ENCODE results near the gene PRG2.

Gene PRG2

GRCh38 chr11:57432149-57432561, 41.7 kb upstream of the PRG2 start:
- no peak overlapping the region for H3K4me3 ChIP-seq (replicated peaks; ENCODE audit: low read depth, low read length)
- DNase-seq (ENCODE audit: low read depth) = no peak
- TF ChIP-seq, protein P1, sequence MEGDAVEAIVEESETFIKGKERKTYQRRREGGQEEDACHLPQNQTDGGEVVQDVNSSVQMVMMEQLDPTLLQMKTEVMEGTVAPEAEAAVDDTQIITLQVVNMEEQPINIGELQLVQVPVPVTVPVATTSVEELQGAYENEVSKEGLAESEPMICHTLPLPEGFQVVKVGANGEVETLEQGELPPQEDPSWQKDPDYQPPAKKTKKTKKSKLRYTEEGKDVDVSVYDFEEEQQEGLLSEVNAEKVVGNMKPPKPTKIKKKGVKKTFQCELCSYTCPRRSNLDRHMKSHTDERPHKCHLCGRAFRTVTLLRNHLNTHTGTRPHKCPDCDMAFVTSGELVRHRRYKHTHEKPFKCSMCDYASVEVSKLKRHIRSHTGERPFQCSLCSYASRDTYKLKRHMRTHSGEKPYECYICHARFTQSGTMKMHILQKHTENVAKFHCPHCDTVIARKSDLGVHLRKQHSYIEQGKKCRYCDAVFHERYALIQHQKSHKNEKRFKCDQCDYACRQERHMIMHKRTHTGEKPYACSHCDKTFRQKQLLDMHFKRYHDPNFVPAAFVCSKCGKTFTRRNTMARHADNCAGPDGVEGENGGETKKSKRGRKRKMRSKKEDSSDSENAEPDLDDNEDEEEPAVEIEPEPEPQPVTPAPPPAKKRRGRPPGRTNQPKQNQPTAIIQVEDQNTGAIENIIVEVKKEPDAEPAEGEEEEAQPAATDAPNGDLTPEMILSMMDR (IDR thresholded peaks at IDR 0.05; ENCODE audit: low read length, missing control alignments) = no peak

DNA sequence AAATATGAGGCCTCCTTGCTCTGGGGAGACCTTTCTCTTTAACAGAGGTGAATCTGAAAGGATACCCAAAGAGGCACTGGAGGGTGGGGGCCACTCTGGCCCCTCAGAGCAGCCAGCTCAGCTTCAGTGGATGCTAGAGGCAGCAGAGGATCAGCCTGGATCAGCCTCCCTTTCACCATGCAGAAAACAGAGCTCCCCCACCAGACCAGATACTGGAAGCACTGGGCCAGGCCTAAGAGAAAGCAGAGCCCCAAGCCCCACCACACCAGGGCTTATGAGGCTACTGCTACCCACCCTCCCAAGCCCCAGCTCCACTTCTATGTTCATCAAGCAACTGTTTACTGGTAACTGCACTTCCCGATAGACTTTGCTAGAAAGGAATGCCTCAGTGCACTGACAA, 40.5 kb upstream of the PRG2 start:
- TF ChIP-seq, protein P1 (IDR thresholded peaks at IDR 0.05; ENCODE audit: low read length, missing control alignments) = no peak
- DNase-seq (ENCODE audit: low read depth) = no peak
- H3K4me3 ChIP-seq (replicated peaks; ENCODE audit: low read depth, low read length) = no peak overlapping the region

DNA sequence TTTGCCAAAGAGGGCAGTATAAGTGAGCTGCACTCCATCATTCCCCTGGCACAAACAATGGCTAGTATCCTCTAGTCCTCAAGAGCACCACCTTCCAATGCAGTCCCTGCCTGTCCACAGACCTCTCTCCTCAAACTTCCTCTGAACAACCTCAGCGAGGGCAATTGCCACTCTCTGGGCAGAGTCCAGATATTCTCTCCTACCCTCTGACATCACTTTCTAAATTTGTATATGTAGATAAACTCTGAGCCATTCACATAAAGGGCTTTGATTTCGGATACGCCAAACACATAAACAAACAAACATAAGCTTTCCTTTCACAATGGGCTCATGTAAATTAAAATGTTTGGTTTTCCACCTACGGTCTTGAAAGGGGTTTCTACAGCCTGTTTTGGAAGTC, 39.5 kb upstream of the PRG2 start:
- no peak for DNase-seq (ENCODE audit: low read depth)
- H3K4me3 ChIP-seq (replicated peaks; ENCODE audit: low read depth, low read length) = no peak overlapping the region
- TF ChIP-seq, protein P1 (IDR thresholded peaks at IDR 0.05; ENCODE audit: low read length, missing control alignments) = no peak

- H3K4me3 ChIP-seq (replicated peaks; ENCODE audit: low read depth, low read length) = no peak overlapping the region
- TF ChIP-seq, protein P1 (IDR thresholded peaks at IDR 0.05; ENCODE audit: low read length, missing control alignments) = no peak
- DNase-seq (ENCODE audit: low read depth) = no peak
Measured at GRCh38 chr11:57428643-57429042, 38.2 kb upstream of the PRG2 start.

GRCh38 chr11:57427727-57428082, 37.3 kb upstream of the PRG2 start:
- H3K4me3 ChIP-seq (replicated peaks; ENCODE audit: low read depth, low read length) = no peak overlapping the region
- TF ChIP-seq, protein P1 (IDR thresholded peaks at IDR 0.05; ENCODE audit: low read length, missing control alignments) = no peak
- peak; percentile 87 for DNase-seq (ENCODE audit: low read depth)

- DNase-seq (ENCODE audit: low read depth) = peak; percentile 92
- peak within 1 kb of the TSS; percentile 48 for H3K4me3 ChIP-seq (replicated peaks; ENCODE audit: low read depth, low read length)
- TF ChIP-seq, protein P1 (IDR thresholded peaks at IDR 0.05; ENCODE audit: low read length, missing control alignments) = no peak
Measured at GRCh38 chr11:57426929-57427726, 36.7 kb upstream of the PRG2 start, which contains the start of gene SLC43A3. SLC43A3 (minus strand) TSS chr11:57427121; CDS start chr11:57426172, 949 bp downstream.
